GM18868 (cell line): ENCODE data around the gene PJA1.

Source experiments
- ATAC-seq: cut with Tn5 transposase; IDR thresholded peaks from one replicate; pipeline ENCODE4 v1.9.1; 2021; ENCODE audit warnings: mild to moderate bottlenecking, moderate library complexity; ENCODE audit not compliant: unreplicated experiment

Gene PJA1

DNA sequence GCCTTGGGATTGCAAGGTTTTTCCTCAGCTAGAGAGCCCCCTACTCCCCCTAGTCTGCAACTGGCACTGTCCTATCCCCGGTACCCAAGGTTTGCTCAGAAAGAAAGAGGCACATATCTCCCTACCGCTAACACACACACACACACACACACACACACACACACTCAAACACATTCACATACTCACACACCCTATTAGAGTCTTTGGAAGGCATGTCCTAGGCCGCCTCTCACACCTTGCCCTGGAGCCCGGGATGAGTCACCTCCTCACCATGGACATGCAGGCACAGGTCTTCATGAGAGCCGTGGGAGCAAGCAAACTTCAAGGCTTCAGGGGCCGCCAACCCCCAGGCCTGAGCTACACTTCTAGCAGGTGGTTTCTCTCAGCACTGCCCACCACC lies 49.2 kb downstream of the PJA1 start:
- no peak for ATAC-seq

DNA sequence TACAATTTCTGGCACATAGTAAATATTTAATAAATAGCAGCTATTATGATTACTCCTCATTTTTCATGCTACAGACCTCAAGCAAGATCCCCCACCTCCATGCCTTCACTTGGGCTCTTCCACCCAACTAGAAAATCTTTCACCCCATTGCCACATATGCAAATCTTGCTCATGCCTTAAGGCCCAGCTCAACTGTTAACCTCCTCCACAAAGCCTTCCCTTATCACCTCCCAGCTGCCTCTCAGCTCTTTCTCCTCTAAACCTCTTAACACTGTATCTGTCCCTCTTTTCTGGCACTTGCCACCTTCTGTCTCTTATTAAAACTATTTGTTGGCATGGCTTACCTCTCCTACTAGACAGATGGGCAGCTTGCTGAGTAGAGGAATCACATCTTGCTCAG lies 51.5 kb downstream of the PJA1 start:
- ATAC-seq, result no peak
